ENCODE results near the gene DNAJB5.
A peak's percentile ranks its signal among the peaks of the same experiment; 100 is the strongest.
"Not testable (repeated sequence)": the region's sequence is repeated elsewhere in the genome, so short reads cannot be mapped to it uniquely, and the experiment has no call there.

The DNAJB5 gene

GRCh38 chr9:34989003-34989945 lies at the start of gene DNAJB5:
Gene DNAJB5 (plus strand): TSS chr9:34989745. CDS start chr9:34990631, 886 bp downstream.
- H3K27ac Mint-ChIP-seq, result peak within 1 kb of the TSS; percentile 87 to 95
- H3K27me3 Mint-ChIP-seq, result no peaks in the 10 kb centered on the region
- no peaks in the 10 kb centered on the region for H3K9me3 Mint-ChIP-seq
- peaks cover 90% of the 10 kb centered on the region for H3K4me1 Mint-ChIP-seq
- ATAC-seq (peak; percentile 92), DNase-seq (peak; percentile 97 to 98)
- peak within 1 kb of the TSS; percentile 85 to 91 for H3K4me3 Mint-ChIP-seq

- ATAC-seq, DNase-seq, H3K4me1 Mint-ChIP-seq, H3K9me3 Mint-ChIP-seq, H3K4me3 Mint-ChIP-seq, H3K27ac Mint-ChIP-seq: not testable (repeated sequence)
- H3K27me3 Mint-ChIP-seq, result peaks cover 13% of the 10 kb centered on the region
Observed at GRCh38 chr9:34939989-34940388, 49.6 kb upstream of the DNAJB5 start.

- H3K4me3 Mint-ChIP-seq, result no peak overlapping the region
- ATAC-seq (no peak), DNase-seq (no peak)
- H3K4me1 Mint-ChIP-seq, result no peaks in the 10 kb centered on the region
- no peak overlapping the region for H3K27ac Mint-ChIP-seq
- peaks cover 46% of the 10 kb centered on the region for H3K27me3 Mint-ChIP-seq
- H3K9me3 Mint-ChIP-seq, result no peaks in the 10 kb centered on the region
Observed at GRCh38 chr9:34948451-34948850, 41.1 kb upstream of the DNAJB5 start.

GRCh38 chr9:34954225-34954624 lies 35.3 kb upstream of the DNAJB5 start:
- no peaks in the 10 kb centered on the region for H3K4me1 Mint-ChIP-seq
- peaks cover 73% of the 10 kb centered on the region for H3K27me3 Mint-ChIP-seq
- H3K4me3 Mint-ChIP-seq, result no peak overlapping the region
- DNase-seq, result no peak
- no peak for ATAC-seq
- no peaks in the 10 kb centered on the region for H3K9me3 Mint-ChIP-seq
- no peak overlapping the region for H3K27ac Mint-ChIP-seq

GRCh38 chr9:34956066-34956465 lies 33.5 kb upstream of the DNAJB5 start:
- H3K4me1 Mint-ChIP-seq, ATAC-seq, H3K4me3 Mint-ChIP-seq, H3K9me3 Mint-ChIP-seq, H3K27ac Mint-ChIP-seq, DNase-seq: not testable (repeated sequence)
- H3K27me3 Mint-ChIP-seq, result peaks cover 73% of the 10 kb centered on the region

GRCh38 chr9:34956648-34957047 lies 32.9 kb upstream of the DNAJB5 start:
- no peaks in the 10 kb centered on the region for H3K9me3 Mint-ChIP-seq
- H3K27ac Mint-ChIP-seq, result no peak overlapping the region
- ATAC-seq (peak; percentile 51), DNase-seq (no peak)
- no peak overlapping the region for H3K4me3 Mint-ChIP-seq
- H3K4me1 Mint-ChIP-seq, result peaks cover 10% of the 10 kb centered on the region
- H3K27me3 Mint-ChIP-seq, result peaks cover 73% of the 10 kb centered on the region

- DNase-seq (peak; percentile 18 to 40), ATAC-seq (peak; percentile 68)
- Mint-ChIP-seq H3K4me1 (peaks cover 21% of the 10 kb centered on the region), H3K4me3 (peak within 1 kb of the TSS; percentile 65 to 67), H3K27me3 (peaks cover 74% of the 10 kb centered on the region), H3K27ac (no peak within 1 kb of the TSS), H3K9me3 (no peaks in the 10 kb centered on the region)
Observed at GRCh38 chr9:34957492-34958410, 31.8 kb upstream of the DNAJB5 start, which contains the start of gene PHF24. Gene PHF24 (plus strand): TSS chr9:34958285. CDS start chr9:34971299, 13,014 bp downstream.

- peaks cover 24% of the 10 kb centered on the region for H3K4me1 Mint-ChIP-seq
- peak overlapping the region; percentile 34 to 65 for H3K4me3 Mint-ChIP-seq
- H3K27me3 Mint-ChIP-seq, result peaks cover 76% of the 10 kb centered on the region
- DNase-seq (no peak), ATAC-seq (peak; percentile 7)
- no peaks in the 10 kb centered on the region for H3K9me3 Mint-ChIP-seq
- no peak overlapping the region for H3K27ac Mint-ChIP-seq
Observed at GRCh38 chr9:34958411-34958982, 31.0 kb upstream of the DNAJB5 start.

- Mint-ChIP-seq H3K4me1 (peaks cover 24% of the 10 kb centered on the region), H3K9me3 (no peaks in the 10 kb centered on the region), H3K4me3 (no peak overlapping the region), H3K27me3 (peaks cover 77% of the 10 kb centered on the region), H3K27ac (no peak overlapping the region)
- ATAC-seq (no peak), DNase-seq (no peak)
Observed at GRCh38 chr9:34959461-34959860, 30.1 kb upstream of the DNAJB5 start.

GRCh38 chr9:34961574-34962490 lies 27.7 kb upstream of the DNAJB5 start:
- DNase-seq (peak in 1 of 2 donors; percentile 45), ATAC-seq (peak; percentile 90)
- peaks cover 73% of the 10 kb centered on the region for H3K27me3 Mint-ChIP-seq
- H3K27ac Mint-ChIP-seq, result no peak overlapping the region
- H3K4me1 Mint-ChIP-seq, result peaks cover 24% of the 10 kb centered on the region
- H3K4me3 Mint-ChIP-seq, result peak overlapping the region; percentile 11 to 29
- no peaks in the 10 kb centered on the region for H3K9me3 Mint-ChIP-seq

GRCh38 chr9:34962546-34962945 lies 27.0 kb upstream of the DNAJB5 start:
- Mint-ChIP-seq H3K9me3 (no peaks in the 10 kb centered on the region), H3K27ac (no peak overlapping the region), H3K4me3 (peak overlapping the region in 1 of 2 donors; percentile 29), H3K4me1 (peaks cover 24% of the 10 kb centered on the region), H3K27me3 (peaks cover 75% of the 10 kb centered on the region)
- ATAC-seq (no peak), DNase-seq (no peak)

GRCh38 chr9:34963552-34963951 lies 26.0 kb upstream of the DNAJB5 start:
- peaks cover 75% of the 10 kb centered on the region for H3K27me3 Mint-ChIP-seq
- no peak overlapping the region for H3K4me3 Mint-ChIP-seq
- H3K27ac Mint-ChIP-seq, result no peak overlapping the region
- H3K9me3 Mint-ChIP-seq, result no peaks in the 10 kb centered on the region
- DNase-seq (no peak), ATAC-seq (no peak)
- peaks cover 24% of the 10 kb centered on the region for H3K4me1 Mint-ChIP-seq

GRCh38 chr9:34964458-34964857 lies 25.1 kb upstream of the DNAJB5 start:
- Mint-ChIP-seq H3K27me3 (peaks cover 66% of the 10 kb centered on the region), H3K27ac (peak overlapping the region in 1 of 2 donors; percentile 66)

GRCh38 chr9:34971146-34971811 lies 18.3 kb upstream of the DNAJB5 start:
- Mint-ChIP-seq H3K4me3 (no peak overlapping the region), H3K9me3 (no peaks in the 10 kb centered on the region), H3K27ac (peak overlapping the region in 1 of 2 donors; percentile 20), H3K27me3 (peaks cover 14% of the 10 kb centered on the region), H3K4me1 (no peaks in the 10 kb centered on the region)
- DNase-seq (no peak), ATAC-seq (no peak)

More at GRCh38 chr9:34964458-34964857, 25.1 kb upstream of the DNAJB5 start:
- no peaks in the 10 kb centered on the region for H3K9me3 Mint-ChIP-seq
- DNase-seq (no peak), ATAC-seq (no peak)
- H3K4me1 Mint-ChIP-seq, result peaks cover 24% of the 10 kb centered on the region
- no peak overlapping the region for H3K4me3 Mint-ChIP-seq
